ENCODE data around the gene NCKAP5. TPM values are rescaled to one million over a fixed set of nuclear protein-coding genes. Genes with fewer than 3 reads are reported as not detected.

Gene NCKAP5
- polyA plus RNA-seq, 3 donors: not detected

DNA sequence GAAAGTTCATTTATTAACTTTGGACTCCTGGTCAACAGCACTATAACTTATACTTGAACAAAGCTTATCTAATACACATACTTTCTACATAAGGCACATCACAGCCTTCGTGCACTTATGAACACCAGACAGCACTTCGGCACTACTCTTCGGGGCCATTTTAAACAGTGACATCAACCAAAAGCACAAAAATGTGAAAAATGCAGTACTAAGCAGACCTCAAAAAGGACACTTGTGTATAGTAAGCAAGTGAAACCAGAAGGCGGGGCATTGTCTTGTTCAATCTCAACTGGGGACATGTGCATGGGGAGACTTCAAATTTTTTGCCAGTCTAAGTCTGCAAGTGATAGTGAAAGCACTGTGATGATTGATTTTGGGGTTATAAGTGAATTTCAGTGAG lies 163.0 kb downstream of the NCKAP5 start:
- no peaks in the 10 kb centered on the region for H4K20me1 ChIP-seq (ENCODE audit: insufficient read depth, low read length)
- Mint-ChIP-seq H3K4me3 (no peak overlapping the region), H3K4me1 (no peaks in the 10 kb centered on the region), H3K27me3 (ENCODE audit: low read depth in 3 of 3) (peaks cover 0 to 1% (median 1%) of the 10 kb centered on the region in 3 donors), H3K9me3 (peaks cover 0 to 5% (median 1%) of the 10 kb centered on the region in 7 donors), H3K36me3 (no peaks in the 10 kb centered on the region), H3K27ac (no peak overlapping the region)
- no peaks in the 10 kb centered on the region for H3K36me3 ChIP-seq (replicated peaks in 1 of 2; ENCODE audit: control insufficient read depth in 1 of 2, insufficient read depth in 2 of 2, low read length in 2 of 2)
- TF ChIP-seq, protein P1, sequence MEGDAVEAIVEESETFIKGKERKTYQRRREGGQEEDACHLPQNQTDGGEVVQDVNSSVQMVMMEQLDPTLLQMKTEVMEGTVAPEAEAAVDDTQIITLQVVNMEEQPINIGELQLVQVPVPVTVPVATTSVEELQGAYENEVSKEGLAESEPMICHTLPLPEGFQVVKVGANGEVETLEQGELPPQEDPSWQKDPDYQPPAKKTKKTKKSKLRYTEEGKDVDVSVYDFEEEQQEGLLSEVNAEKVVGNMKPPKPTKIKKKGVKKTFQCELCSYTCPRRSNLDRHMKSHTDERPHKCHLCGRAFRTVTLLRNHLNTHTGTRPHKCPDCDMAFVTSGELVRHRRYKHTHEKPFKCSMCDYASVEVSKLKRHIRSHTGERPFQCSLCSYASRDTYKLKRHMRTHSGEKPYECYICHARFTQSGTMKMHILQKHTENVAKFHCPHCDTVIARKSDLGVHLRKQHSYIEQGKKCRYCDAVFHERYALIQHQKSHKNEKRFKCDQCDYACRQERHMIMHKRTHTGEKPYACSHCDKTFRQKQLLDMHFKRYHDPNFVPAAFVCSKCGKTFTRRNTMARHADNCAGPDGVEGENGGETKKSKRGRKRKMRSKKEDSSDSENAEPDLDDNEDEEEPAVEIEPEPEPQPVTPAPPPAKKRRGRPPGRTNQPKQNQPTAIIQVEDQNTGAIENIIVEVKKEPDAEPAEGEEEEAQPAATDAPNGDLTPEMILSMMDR (IDR thresholded peaks at IDR 0.05): no peak
- 92% methylated on average over 3 of the region's 4 CpGs for WGBS (ENCODE audit: insufficient coverage)
- no peak overlapping the region for H2AFZ ChIP-seq (ENCODE audit: insufficient read depth, low read depth, low read length, poor library complexity, severe bottlenecking)
- intact Hi-C loops (cut with micrococcal nuclease): no loop called here
- no peak for DNase-seq
- no peak overlapping the region for H3K4me3 ChIP-seq (replicated peaks in 1 of 3; ENCODE audit: low read depth in 2 of 3, low read length in 3 of 3)
- no peaks in the 10 kb centered on the region for H3K9me3 ChIP-seq (replicated peaks in 1 of 2; ENCODE audit: control insufficient read depth in 1 of 2, insufficient read depth in 1 of 2, low read length in 2 of 2)
- no peak overlapping the region for H3K27ac ChIP-seq (ENCODE audit: low read depth in 1 of 2, low read length in 2 of 2)
- H3K4me2 ChIP-seq (replicated peaks; ENCODE audit: extremely low read depth, low read length, poor library complexity, severe bottlenecking): no peak overlapping the region
- no peaks in the 10 kb centered on the region for H3K79me2 ChIP-seq (ENCODE audit: insufficient read depth, low read length)
- no peaks in the 10 kb centered on the region for H3K4me1 ChIP-seq (ENCODE audit: control insufficient read depth in 1 of 2, insufficient read depth in 2 of 2, low read length in 2 of 2)
- H3K27me3 ChIP-seq (ENCODE audit: control insufficient read depth in 2 of 2, insufficient read depth in 2 of 2, low read length in 2 of 2): no peaks in the 10 kb centered on the region
- no peak overlapping the region for H3K9ac ChIP-seq (ENCODE audit: insufficient read depth, low read length, poor library complexity, severe bottlenecking)

DNA sequence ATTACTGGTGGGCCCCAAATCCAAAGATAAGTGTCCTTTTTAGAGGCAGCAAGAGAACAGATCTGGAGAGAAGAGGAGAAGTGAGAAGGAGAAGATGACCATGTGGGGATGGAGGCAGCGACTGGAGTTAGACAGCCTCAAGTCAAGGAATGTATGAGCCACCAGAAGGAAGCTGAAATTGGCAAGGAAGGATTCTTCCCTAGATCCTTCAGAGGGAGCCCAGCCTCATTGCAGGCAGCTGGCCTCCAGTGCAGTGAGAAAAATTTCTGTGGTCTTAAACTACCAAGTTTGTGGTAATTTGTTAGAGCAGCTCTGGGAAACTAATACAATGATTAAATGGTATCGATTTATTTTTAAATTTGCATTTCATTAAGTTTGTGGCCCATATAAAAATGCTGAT lies 167.9 kb downstream of the NCKAP5 start:
- H3K9ac ChIP-seq (ENCODE audit: insufficient read depth, low read length, poor library complexity, severe bottlenecking): no peak overlapping the region
- no peaks in the 10 kb centered on the region for H3K79me2 ChIP-seq (ENCODE audit: insufficient read depth, low read length)
- peaks cover 1% of the 10 kb centered on the region in 3 donors for H3K27me3 Mint-ChIP-seq (ENCODE audit: low read depth in 3 of 3)
- no peak for DNase-seq
- no peak overlapping the region for H3K4me3 Mint-ChIP-seq
- peaks cover 0 to 4% (median 2%) of the 10 kb centered on the region in 7 donors for H3K9me3 Mint-ChIP-seq
- H3K27ac ChIP-seq (ENCODE audit: low read depth in 1 of 2, low read length in 2 of 2): no peak overlapping the region
- H3K36me3 Mint-ChIP-seq: no peaks in the 10 kb centered on the region
- H3K27me3 ChIP-seq (ENCODE audit: control insufficient read depth in 2 of 2, insufficient read depth in 2 of 2, low read length in 2 of 2): no peaks in the 10 kb centered on the region
- H3K36me3 ChIP-seq (replicated peaks in 1 of 2; ENCODE audit: control insufficient read depth in 1 of 2, insufficient read depth in 2 of 2, low read length in 2 of 2): no peaks in the 10 kb centered on the region
- H3K4me2 ChIP-seq (replicated peaks; ENCODE audit: extremely low read depth, low read length, poor library complexity, severe bottlenecking): no peak overlapping the region
- no peak overlapping the region for H3K27ac Mint-ChIP-seq
- H3K4me3 ChIP-seq (replicated peaks in 1 of 3; ENCODE audit: low read depth in 2 of 3, low read length in 3 of 3): no peak overlapping the region
- intact Hi-C loops (cut with micrococcal nuclease): no loop called here
- H3K4me1 ChIP-seq (ENCODE audit: control insufficient read depth in 1 of 2, insufficient read depth in 2 of 2, low read length in 2 of 2): no peaks in the 10 kb centered on the region
- no peak overlapping the region for H2AFZ ChIP-seq (ENCODE audit: insufficient read depth, low read depth, low read length, poor library complexity, severe bottlenecking)
- H3K4me1 Mint-ChIP-seq: no peaks in the 10 kb centered on the region
- H4K20me1 ChIP-seq (ENCODE audit: insufficient read depth, low read length): no peaks in the 10 kb centered on the region
- 100% methylated on average over 1 of the region's 2 CpGs for WGBS (ENCODE audit: insufficient coverage)
- H3K9me3 ChIP-seq (replicated peaks in 1 of 2; ENCODE audit: control insufficient read depth in 1 of 2, insufficient read depth in 1 of 2, low read length in 2 of 2): peaks cover 0 to 2% of the 10 kb centered on the region in 2 donors
- TF ChIP-seq, protein P1 (IDR thresholded peaks at IDR 0.05): no peak
